Measurements from ENCODE around the gene TGM2.
A peak's percentile ranks its signal among the peaks of the same experiment; 100 is the strongest.

Gene TGM2

DNA sequence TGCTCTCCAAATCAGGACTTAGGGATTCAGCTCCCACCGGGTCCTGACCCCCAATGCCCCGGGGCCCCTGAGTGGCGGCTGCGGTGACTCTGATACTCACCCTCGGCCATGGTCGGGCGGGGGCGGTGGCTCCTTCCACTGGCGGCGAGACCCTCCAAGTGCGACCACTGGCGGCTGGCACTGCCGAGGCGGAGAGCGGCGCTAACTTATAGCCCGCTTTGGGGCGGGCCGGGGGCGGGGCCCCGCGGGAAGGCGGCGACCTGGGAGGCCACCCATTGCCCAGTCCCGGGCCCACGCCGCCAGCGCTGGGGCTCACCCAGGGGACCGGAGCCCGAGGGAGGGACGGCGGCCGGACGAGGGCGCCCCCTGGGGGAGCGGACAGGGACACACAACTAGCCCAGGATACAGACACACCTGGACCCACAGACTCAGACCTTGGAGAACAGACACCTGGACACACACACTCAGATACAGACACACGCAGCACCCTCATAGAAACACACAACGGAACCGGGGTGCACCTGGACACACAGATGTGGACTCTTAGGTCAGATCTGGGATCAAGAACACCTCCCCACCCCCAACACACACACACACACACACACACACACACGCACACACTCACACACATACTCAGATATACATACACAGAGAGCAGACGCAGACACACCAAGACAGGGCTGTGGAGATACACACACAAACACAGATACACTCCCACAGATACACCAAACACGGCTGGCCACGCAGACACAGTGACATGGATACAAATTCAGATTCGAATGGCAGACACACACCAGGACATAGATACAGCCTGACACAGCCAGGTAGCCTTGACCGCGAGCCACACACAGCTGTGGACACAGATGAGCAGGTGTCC is at the start of gene TGM2:
Gene TGM2, minus strand, starts transcription at position 182 of the 877 bp plus-strand sequence. Its CDS starts 72 bp downstream, at position 110.
- peak; percentile 92 for DNase-seq

DNA sequence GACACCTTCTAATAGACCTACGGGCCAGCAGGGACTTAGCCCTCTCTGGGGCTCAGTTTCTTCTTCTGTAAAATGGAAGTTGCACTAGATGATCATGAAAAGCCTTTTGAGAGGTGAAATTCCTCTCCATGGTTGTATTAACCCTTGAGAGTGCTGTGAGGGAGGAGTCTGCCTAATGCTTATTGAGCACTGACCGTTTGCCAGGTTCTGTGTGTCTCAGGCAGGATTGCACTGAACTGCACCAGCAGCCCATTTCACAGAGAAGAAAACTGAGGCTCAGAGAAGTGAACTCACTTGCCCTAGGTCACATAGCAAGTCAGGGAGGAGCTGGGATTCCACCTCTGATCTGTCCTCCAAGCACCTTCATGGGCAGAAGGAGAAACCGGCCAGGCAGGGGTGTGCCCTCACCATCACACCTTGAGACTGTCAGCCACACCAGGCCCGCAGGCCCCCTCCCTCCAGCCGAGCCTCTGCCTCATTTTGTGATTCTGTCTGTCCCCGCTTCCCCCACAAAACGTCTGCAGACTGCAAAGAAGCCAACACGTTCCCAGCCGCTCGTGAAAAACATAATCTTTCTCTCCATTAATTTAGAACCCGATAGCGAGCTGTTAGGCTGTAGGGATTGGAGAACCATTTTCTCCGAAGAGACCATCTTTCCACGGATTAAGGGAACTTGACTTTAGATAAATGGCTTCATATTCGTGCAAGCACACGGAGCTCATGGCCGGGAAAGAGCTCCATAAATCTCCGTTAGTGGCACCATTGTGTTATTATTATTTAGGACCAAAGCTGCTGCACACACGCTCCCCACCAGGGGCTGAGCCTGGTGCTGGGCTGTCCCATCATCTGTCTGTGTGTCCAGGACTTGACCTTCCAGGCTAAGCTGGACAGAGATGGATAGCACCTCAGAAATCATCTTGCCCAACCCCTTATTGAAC is 49.5 kb upstream of the TGM2 start:
- no peak for DNase-seq

DNA sequence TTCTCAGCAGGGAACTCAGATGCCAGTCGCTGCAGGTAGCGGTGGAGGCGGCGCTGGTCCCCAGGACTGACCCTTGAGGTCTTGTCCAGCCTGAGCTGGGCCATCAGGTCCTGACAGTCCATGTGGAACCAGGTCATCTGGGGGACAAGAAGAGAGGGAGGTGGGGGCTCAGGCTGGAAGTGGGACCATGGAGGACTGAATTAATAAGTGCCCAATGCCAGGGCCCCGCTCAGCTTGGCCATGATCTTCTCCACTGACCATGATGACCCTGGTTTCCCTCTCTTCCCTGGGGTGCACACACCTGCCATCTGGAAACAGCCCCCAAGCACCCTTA is 48.5 kb upstream of the TGM2 start:
- no peak for DNase-seq

DNA sequence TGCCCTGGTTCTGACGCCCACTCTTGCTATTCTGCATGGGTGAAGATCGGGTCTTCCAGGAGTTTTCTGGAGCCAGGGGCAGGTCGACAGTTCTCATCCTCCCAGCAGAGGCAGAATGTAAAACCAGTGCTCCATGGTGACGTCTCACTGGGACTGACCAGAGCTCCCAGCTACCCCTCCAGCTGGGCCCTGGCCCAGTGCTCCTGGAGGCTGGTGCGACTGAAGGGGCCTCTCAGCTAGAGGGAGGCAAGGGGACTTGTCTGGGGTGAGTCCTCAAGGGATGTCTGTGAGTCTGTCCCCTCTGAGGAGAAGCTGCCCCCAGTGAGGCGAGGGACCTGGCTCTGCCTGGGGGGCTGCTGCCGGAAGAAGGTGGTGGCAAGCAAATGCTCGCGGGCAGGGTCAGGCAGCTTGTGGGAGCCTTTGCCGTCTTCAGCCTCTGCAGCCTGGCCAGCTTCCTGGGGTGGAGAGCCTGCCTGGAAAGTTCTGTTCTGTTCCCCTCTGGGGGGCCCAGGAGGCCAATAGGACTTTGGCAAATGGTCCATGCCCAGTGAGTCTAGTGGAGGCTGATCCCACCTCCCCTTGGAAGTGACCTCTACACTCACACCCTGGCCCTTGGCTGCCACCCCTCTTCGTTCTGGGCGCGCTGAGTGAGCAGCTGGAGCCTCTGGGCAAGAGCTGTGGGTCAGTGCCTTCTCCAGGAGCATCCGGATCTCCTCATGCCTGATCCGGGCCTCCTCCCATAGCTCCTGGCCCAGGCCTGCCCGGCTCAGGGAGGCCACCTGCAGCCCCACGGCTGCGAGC is 47.9 kb upstream of the TGM2 start:
- DNase-seq, result no peak

DNA sequence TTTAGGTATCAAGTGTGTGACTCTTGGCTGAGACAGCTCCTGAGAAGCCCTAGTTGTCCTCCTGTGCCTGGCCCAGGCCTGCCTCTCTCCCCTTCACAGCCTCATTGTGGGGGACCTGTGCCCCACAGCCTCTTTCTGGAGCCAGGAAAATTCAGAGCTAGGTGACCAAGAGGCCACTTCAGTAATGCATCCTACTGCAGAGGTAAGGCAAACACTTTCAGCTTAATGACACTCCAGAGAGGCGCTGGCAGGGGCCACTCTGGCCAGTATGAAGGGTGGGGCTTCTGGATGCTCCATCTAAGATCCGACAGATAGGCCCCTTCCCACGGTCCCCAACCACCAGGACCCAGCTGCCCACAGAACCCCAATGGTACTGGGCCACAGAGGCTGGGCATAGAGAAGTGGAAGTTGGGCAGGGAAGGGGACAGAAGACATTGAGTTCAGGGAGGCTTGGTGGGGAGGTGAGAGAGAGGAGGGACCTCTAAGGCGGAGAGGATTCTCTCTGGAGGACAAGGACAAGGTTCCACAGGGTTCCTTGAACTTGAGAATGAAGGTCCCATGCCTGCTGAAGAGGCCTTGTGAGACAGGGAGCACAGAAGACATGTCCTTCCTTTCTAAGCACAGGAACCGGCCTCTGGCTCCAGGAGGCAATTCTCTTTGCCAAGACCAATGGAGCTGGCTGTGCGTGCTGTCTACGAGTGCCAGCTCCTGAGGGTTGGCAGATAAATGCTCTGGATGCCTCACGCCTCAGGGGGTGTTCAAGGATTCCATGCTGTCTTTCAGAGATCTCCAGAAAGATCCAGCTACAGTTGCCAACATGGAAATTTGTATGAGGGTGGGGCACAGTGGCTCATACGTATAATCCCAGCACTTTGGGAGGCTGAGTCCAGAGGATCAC is 46.4 kb upstream of the TGM2 start:
- no peak for DNase-seq

DNA sequence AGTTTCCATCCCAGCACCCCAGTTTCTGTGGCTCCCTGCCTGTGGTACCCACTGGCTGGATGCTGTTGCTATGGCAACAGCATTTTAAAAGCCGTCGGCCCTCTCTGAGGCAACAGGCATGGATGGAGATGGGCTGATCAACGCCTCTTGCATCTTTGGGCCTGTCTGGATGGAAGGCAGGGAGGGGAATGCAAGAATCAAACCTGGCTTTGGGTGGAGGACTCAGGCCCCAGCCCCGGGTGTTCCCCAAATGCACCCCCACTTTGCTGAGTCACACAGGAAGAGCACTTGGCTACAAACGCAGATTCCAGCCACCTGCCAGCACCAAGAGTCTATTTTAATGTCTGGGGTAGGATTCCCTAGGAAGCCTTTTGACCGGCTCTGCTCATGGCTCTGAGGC is 45.7 kb upstream of the TGM2 start:
- DNase-seq, result no peak

DNA sequence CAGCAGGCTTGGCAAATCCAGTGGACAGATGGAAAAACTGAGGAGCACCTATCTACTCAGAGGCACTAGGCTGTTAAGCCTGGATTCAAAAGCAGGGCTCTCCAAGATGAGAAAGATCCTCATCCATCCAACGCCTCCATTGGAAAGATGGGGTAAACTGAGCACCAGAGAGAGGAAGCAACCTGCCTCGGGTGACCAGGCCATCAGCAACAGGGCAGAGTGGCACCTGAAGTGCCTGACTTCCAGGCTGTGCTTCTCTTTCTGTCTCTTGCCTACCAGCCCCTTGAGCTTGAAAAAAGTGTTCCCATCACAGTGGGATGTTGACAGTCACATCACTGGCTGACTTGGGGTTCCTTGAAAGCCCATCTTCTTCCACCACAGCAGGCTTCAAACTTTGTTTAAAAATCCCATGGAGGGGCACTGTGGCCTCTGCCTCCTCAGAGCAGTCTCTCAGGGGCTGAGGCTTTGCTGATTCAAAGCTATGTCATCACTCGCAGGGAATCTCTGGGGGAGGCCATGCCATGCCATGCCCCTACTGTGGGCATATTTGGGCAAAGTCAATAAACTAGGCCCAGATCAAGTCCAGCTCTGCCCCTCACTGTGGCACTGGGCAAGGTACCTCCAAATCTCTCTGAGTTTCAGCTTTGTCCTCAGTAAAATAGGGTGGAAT is 44.8 kb upstream of the TGM2 start:
- no peak for DNase-seq

DNA sequence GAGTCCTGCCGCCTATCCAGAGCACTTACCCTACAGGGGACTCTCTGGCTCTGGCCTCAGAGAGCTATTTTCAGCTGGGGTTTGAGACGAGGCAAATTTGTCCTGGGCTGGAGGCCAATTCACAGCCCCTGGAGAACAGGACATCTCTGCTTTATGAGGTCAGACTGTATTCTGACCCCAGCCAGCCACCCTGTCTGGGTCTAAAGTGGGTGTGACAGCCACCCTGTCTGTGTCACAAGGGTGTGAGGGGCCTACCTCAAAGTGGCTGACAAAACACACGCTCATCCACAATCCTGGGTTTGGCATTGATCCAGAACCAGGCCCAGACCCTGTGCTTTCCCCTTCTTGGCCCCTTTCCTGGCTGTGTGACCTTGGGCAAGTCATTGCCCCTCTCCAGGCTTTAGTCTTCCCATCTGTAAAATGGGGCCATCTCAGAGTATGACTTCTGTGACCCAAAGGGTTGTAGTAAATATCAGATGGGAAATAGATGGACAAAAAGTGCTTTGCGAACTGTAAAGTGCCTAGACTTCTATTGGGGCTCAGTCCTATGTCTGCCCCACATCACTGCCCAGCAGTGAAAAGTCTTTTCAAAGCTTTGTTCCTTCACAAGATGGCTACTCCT is 44.1 kb upstream of the TGM2 start:
- DNase-seq, result no peak

DNA sequence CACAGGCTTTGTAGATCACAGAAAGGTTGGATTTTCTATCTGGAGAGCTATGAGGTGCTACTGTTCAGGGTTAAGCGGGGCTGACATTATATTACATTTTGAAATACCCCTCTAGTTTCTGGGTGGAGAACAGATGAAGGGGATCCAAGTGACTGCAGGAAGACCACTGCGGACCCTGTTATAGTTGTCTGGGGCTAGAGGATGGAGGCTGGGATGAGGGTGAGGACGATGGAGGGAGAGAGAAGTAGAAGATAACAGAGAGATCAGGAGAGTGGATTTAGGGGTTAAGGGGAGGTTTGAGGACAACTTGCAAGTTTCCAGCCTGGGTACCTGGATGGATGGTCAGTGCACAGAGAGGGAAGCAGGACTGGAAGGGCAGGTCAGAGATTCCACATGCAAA is 43.5 kb upstream of the TGM2 start:
- no peak for DNase-seq

DNA sequence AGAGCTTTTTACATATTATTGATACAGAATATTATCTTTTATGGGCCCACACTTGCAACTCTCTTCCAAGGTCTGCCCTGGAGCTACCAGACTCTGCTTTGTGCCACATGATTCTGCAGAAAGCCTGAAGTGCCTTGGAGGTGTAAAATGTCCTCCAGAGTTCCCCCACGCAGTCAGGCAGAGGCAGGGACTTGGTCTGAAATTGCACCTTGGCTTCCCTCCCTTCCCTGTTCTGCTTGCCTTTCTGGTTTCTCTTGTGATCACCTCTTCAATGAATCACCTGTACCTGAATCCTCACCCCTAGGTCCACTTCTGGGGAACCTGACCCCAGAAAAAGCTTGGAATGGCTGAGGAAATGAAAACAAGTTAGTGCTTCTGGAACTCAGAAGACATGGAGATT is 43.0 kb upstream of the TGM2 start:
- DNase-seq, result no peak

DNA sequence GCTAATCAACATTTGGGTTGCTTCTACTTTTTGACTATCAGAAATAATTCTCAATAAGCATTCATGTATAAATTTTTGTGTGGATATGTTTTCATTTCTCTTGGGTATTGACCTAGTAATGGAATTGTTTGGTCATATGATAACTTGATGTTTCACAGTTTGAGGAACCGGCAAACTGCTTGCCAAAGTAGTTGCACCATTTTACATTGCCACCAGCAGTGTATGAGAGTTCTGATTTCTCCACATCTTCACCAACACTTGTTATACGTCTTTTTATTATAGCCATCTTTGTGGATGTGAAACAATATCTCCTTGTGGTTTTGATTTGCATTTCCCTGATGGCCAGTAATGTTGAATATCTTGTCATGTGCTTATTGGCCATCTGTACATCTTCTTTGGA is 42.6 kb upstream of the TGM2 start:
- DNase-seq, result no peak

DNA sequence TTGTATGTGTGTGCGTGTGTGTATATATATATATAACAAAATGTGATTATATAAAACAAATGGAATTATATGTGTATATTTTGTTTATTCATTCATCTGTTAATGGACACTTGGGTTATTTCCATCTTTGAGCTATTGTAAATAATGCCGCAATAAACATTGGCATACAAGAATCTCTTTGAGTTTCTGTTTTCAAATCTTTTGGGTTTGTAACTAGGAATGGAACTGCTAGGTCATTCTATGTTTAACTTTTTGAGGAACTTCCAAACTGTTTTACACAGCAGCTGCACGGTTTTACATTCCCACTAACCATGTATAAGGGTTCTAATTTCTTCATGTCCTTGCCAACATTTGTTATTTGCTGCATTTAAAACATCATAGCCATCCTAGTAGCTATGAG is 39.9 kb upstream of the TGM2 start:
- DNase-seq, result no peak

DNA sequence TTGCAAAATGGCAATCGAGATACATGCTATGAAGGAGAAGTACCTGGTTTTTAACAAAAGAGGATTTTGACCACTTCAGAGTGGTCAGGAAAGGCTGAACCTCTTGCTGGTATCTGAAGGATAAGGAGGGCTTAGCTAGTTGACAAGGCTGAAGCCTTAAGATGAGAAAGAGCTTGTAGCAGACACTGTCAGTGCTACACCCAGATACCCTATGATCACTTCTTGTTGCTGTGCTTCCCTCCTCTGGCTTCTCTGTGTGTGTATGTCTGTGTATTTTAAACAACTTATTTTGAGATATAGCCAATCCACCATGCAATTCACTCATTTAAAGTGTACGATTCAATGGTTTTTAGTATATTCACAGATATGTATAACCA is 38.9 kb upstream of the TGM2 start:
- peak; percentile 2 for DNase-seq

DNA sequence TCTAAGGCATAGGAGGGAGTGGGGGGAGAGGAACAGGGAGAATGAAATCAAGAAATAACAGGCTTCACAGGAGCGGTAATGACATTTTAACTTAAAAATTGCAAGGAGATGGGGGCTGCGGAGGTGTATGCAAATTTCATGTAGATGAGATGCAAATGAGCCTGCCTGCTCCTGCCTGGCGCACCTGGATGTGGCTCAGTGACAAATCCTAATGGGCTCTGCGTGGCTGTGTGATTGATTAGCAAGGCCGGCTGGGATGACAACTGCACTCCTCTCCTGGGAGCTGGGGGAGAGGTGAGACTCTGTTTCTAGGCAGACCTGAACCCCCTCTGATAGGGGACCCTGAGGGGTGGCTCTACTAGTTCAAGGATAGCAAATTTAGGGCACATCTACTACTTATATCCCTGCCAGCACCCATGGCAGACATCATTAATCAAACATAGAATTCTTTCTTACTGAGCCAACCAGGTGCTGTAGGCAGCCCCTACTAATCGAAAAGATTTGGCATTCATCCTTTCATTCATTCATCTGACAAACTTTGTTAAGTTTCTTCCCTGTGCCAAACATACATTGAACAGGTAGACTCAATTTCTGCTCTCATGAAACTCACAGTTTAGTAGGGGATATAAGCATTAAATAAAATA is 38.4 kb upstream of the TGM2 start:
- DNase-seq, result no peak

DNA sequence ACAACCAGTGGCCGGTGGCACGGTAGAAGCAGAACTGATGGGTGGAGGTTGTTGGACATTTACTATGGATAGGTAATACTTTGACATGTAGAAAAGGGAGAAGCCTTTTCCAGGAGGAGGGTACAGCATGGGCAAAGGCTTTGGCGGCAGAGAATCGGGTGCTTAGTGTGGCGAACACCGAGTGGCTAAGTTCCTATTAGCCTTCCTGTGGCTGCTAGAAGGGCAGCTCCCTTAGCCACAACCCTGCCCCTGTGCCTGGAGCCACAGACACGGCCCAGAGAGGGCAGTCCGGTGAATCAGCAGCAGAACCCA is 37.9 kb upstream of the TGM2 start:
- no peak for DNase-seq

DNA sequence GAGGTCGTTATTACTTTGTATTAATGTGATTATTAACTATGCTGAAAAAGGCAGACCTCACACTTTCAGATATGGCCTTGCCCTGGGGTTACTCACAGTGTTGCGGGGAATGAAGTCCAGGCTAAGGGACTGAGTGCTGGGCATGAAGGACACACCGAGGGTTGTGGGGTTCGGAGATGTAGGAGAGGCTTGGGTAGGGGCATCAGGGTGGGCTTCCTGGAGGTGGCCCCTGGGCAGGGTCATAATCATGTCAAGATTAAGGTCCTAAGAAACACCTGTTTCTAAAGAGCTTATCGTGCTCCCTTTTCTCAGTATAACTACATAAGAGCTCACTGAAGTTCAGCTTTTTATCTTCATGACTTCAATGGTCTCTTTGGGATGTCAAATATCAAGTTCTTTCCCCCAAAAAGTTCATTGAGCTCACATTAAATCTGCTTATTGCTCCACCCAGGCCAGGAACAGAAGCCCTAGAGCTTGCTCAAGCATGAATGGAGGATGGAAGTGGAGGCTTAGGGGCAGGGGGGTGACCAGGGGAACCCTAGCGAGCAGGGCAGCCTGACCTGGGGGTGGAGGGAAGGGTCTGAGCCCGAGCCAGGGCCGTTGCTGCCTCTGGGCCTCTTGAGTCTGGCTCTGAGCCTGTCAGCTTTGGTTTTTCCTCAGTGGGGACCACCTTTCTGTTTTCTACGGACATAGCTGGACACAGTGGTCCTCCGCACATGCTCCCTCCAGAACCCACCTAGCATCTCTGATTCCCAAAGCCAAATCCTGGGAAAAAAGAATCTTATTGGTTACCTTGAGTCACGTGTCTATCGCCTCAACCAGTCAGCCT is 37.3 kb upstream of the TGM2 start:
- no peak for DNase-seq

DNA sequence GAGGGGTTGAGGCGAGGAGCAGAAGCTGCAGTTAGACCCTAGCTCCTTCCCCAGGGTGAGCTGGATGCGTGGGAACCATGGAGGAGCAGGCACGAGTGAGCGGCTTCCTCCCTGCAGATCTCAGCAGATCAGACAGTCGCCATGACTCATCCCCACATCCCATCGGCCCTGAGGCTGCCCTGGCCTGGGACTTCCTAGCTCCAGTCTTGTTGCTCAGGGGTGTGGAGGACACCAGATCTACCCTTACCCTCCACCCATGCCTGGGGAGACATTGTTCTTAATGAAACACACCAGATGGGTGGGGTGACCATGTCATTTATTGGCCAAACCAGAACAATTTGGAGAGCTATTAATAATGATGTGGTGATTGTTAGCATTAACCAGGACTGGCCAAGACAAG is 36.3 kb upstream of the TGM2 start:
- no peak for DNase-seq

DNA sequence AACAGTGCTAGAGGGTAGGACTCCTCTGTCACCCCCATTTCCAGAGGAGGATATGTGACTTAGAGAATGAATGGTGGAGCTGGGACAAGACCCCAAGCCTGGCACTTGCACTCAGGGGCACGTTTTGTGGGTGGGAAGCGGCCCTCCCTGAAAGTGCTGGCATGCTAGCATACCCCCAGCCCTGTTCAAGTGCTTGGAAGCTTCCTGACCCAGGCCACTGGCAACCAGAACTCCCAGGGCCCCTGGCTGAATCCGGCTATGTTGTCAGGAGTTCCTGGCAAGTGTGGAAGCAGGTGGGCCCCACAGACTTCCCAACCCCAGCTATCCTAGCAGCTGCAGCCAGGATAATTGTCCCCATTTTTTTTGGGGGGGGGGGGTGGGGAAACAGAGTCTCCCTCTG is 35.6 kb upstream of the TGM2 start:
- DNase-seq, result no peak

DNA sequence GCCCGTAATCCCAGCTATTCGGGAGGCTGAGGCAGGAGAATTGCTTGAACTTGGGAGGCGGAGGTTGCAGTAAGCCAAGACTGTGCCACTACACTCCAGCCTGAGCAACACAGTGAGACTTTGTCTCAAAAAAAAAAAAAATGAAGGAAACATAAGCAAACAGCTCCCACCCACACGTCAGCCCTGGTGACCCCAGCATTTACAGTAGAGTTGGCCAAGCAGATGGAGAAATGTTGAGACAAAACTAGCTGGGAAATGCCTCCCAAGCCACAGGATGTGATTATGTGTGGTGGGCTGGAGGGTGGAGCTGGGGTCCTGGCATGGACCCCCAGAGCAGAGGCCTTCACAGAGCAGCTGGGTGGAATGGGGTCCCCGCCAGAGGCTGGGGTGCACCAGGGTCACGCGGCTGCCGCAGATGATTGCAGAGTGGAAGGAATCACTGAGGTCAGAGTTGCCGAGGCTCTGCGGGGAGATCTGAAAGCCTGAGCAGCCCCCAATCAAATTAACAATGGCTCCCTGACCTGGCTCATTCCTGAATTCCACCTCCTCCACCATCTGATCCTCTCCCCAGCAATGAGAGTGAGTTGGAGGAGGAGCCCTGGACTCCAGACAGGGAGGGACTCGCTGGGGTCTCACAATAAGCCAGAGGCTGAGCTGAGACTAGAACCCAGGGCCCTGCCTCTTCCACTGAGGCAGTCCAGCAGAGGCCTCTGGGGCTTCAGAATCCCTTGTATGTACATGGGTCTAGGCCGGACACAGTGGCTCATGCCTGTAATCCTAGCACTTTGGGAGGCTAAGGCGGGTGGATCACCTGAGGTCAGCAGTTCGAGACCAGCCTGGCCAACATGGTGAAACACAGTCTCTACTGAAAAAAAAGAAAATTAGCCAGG is 34.7 kb upstream of the TGM2 start:
- no peak for DNase-seq
